Stimulated activated memory B cell treated with anti-CD40 and anti-IgM and Interleukin-4, amounts not matched to agents 10 μg/mL and 1 μg/mL and 100 μg/mL, for 72 hours (primary cell): ENCODE measurements around the gene TMEM109.

Experiments
- ATAC-seq: fragments of 150-1000 bp; cut with Tn5 transposase; 2 replicates; pipeline ENCODE4 v1.10.0; 2021
- H3K27ac Mint-ChIP-seq: one replicate; pipeline ENCODE4 v1.8.0; 2022; ENCODE audit warnings: mild to moderate bottlenecking, mixed read lengths
- H3K27me3 Mint-ChIP-seq: one replicate; pipeline ENCODE4 v1.8.0; 2022; ENCODE audit warnings: mixed read lengths
- H3K36me3 Mint-ChIP-seq: one replicate; pipeline ENCODE4 v1.8.0; 2022; ENCODE audit warnings: mixed read lengths
- H3K4me1 Mint-ChIP-seq: one replicate; pipeline ENCODE4 v1.8.0; 2022; ENCODE audit warnings: mixed read lengths
- H3K4me3 Mint-ChIP-seq: one replicate; pipeline ENCODE4 v1.8.0; 2022; ENCODE audit warnings: mild to moderate bottlenecking, moderate library complexity, mixed read lengths
- H3K9me3 Mint-ChIP-seq: one replicate; pipeline ENCODE4 v1.8.0; 2022; ENCODE audit warnings: mixed read lengths

TMEM109 gene

DNA sequence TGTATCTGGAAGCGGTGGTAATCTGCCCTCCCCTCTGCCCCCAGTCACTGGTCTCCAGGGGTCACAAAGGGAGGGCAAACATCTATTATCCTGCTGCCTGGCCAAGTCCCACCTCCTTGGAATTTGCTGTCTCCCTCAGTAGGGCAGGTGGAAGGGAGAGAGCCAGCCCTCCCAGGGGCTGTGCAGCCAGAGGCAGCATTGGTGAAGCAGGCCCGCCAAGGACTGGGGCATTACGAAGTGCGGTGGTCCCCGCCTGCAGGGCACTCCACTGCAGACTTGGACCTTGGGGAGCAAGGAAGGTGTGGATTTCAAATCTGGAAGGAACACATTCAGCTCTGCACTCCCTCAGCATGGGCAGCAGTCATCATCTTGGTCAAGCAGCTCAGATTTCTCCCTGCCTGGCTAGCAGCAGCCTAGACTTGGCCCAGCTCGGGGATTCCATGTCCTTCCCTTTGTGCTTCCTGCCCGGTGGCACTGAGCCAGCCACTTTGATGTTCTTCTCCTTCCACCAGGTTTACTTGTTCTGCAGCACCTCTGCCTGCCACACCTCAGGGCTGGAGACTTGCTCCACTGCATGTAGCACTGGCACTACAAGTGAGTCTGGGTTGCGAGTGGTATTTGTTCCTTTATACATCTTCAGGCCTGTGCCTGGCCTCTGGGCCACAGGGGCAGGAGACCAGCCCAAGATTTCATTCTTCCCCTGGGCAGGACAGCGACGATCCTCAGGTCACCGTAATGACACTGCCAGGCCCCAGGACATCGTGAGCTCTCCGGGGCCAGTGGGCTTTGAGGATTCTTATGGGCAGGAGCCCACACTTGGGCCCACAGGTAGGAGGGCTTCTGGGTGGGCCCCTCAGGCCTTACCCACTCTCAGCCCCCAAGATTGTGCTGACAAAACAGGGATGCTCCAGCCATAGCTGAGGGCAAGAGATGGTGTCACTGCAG lies 39.3 kb upstream of the TMEM109 start:
- H3K36me3 Mint-ChIP-seq: peaks cover 6% of the 10 kb centered on the region
- H3K27me3 Mint-ChIP-seq: peaks cover 9% of the 10 kb centered on the region
- H3K4me3 Mint-ChIP-seq: no peak overlapping the region
- no peaks in the 10 kb centered on the region for H3K9me3 Mint-ChIP-seq
- ATAC-seq: no peak
- H3K4me1 Mint-ChIP-seq: no peaks in the 10 kb centered on the region
- no peak overlapping the region for H3K27ac Mint-ChIP-seq

DNA sequence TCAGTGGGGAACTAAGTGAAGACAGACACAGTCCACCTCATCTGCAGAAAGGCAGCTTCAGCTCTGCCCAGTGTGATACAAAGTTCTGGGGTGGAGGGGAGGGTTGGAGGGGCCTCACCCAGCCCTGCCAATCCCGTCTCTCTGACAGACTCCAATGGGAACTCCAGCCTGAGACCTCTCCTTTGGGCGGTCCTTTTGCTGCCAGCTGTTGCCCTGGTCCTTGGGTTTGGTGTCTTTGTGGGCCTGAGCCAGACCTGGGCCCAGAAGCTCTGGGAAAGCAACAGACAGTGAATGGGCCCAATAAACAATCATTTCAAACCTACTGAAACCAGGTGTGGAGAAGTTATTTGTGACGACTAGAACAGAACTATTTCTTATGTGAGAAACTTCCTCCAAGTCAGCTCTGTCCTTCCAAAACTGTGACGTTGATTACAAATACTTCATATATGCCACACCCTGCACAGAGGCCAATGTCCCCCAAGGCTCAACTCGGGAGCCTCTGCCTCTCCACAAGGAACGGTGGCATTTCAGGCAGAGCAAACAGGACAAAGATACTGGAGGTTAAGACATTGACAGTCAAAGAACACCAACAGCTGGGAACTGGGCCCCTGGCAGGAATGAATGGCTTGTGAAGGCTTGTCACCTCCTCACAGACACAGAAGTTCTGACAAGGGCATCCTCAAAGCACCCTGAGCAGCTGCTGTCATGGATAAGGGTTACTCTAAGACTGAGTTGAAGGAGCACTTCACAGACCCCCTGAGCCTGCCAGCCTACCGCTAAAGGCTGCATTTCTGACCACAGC lies 38.4 kb upstream of the TMEM109 start:
- no peak overlapping the region for H3K27ac Mint-ChIP-seq
- no peaks in the 10 kb centered on the region for H3K4me1 Mint-ChIP-seq
- no peak for ATAC-seq
- no peaks in the 10 kb centered on the region for H3K9me3 Mint-ChIP-seq
- peaks cover 8% of the 10 kb centered on the region for H3K36me3 Mint-ChIP-seq
- peaks cover 8% of the 10 kb centered on the region for H3K27me3 Mint-ChIP-seq
- H3K4me3 Mint-ChIP-seq: no peak overlapping the region

DNA sequence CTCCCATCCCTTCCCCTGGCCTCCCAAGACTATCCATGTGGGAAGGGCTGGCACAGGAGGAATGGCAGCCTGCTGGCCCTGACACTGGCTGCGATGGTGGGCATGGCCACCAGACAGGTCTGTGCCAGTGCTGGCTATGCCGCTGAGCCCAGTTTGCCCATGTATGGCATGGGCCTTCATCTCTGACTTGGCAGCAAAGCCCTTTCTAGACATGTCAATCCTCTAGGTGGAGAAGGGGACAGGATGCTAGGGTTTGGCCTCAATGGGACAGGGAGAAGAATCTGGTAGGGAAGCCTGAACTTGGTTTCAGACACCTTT lies 37.8 kb upstream of the TMEM109 start:
- H3K36me3 Mint-ChIP-seq: peaks cover 13% of the 10 kb centered on the region
- H3K4me1 Mint-ChIP-seq: no peaks in the 10 kb centered on the region
- H3K27me3 Mint-ChIP-seq: peaks cover 2% of the 10 kb centered on the region
- no peak for ATAC-seq
- no peak overlapping the region for H3K27ac Mint-ChIP-seq
- H3K9me3 Mint-ChIP-seq: no peaks in the 10 kb centered on the region
- H3K4me3 Mint-ChIP-seq: no peak overlapping the region

DNA sequence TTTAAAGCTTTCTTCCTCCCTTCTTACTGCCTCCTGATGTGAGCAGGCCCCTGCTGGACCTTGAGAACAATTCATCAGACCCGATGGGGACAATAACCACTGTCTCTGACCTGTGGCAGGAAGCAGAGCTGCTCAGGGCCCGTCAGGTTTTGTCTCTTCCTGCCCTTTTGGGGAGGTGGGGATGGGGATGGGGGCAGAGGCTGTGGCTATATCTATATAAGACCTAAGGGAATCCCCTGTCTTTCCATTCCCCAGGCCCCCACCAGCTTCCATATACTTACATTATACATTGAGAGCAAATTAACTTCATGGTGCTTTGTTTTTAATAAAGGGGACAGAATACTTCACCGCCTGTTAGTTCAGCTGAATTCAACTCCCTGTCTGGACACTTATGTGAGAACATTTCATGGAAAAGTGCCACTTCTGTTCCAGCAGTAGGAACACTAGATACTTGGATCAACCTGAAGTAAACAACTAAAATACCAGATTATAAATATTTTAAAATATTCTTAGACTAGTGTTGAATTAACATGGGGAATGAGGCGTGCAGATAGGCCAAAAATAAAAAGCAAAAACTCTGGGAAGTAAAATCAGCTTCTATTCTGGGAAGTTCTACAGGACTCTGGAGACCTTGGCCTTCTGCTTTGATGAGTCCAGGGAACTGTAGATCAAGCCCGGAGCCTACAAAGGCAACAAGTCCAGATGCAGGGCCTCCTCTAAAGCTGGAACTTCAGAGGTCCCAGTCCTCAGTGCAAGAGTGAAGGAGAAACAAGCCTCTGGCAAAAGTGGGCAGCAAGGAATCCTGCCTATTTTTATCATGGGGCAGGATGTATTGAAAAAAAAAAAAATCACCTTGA lies 35.5 kb upstream of the TMEM109 start:
- ATAC-seq: no peak
- no peaks in the 10 kb centered on the region for H3K4me1 Mint-ChIP-seq
- peaks cover 37% of the 10 kb centered on the region for H3K36me3 Mint-ChIP-seq
- no peak overlapping the region for H3K4me3 Mint-ChIP-seq
- H3K9me3 Mint-ChIP-seq: no peaks in the 10 kb centered on the region
- no peak overlapping the region for H3K27ac Mint-ChIP-seq
- no peaks in the 10 kb centered on the region for H3K27me3 Mint-ChIP-seq

DNA sequence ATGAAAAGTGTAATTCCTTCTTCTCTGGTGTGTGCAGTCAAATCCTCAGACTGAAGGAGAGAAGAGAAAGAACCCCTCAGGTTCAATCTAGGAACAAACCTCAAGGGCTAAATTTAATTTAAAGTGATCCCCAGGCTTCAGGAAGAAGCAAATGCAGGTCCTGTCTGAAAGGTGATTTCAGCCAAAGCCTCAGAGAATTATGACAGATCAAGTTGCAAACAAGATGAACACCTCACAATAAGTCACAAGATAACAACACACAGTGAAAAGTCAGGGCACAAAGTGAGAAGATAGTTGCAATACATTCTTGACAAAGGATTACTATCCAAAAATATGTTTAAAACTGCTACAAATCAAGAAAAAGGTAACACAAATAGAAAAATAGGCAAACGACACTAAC lies 34.9 kb upstream of the TMEM109 start:
- Mint-ChIP-seq H3K9me3 (no peaks in the 10 kb centered on the region), H3K4me1 (peaks cover 4% of the 10 kb centered on the region), H3K36me3 (peaks cover 43% of the 10 kb centered on the region), H3K4me3 (no peak overlapping the region), H3K27ac (no peak overlapping the region), H3K27me3 (no peaks in the 10 kb centered on the region)
- no peak for ATAC-seq

DNA sequence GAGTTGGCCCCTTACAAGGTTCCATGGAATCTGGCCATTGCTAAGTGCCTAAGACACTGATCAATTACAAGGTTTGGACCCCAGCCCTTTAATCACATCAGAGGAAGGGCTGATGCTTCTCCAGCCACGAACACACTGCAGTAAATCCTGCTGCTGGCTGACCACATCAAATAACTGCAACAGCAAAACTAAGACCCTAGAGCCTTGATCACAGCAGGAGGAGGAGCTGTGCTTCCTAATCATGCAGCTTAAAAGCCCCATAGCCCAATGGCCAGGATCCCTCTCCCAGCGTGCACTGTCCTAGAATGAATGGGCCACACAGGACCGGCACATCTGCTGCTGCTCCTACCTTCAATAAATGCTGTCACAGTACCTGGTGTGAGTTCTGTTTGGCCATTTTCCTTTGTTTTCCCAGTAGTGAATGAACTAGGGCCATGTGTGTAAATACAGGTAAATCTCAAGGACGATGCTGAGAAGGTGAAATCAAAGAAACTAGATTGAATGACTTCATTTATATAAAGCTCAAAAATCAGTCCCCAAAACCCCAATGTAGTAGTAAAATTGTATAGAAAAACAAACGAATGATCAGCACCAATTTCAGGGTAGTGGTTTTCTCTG lies 33.9 kb upstream of the TMEM109 start:
- H3K27me3 Mint-ChIP-seq: no peaks in the 10 kb centered on the region
- H3K27ac Mint-ChIP-seq: no peak overlapping the region
- H3K36me3 Mint-ChIP-seq: peaks cover 48% of the 10 kb centered on the region
- H3K4me3 Mint-ChIP-seq: no peak overlapping the region
- H3K4me1 Mint-ChIP-seq: peaks cover 6% of the 10 kb centered on the region
- H3K9me3 Mint-ChIP-seq: no peaks in the 10 kb centered on the region
- ATAC-seq: no peak

DNA sequence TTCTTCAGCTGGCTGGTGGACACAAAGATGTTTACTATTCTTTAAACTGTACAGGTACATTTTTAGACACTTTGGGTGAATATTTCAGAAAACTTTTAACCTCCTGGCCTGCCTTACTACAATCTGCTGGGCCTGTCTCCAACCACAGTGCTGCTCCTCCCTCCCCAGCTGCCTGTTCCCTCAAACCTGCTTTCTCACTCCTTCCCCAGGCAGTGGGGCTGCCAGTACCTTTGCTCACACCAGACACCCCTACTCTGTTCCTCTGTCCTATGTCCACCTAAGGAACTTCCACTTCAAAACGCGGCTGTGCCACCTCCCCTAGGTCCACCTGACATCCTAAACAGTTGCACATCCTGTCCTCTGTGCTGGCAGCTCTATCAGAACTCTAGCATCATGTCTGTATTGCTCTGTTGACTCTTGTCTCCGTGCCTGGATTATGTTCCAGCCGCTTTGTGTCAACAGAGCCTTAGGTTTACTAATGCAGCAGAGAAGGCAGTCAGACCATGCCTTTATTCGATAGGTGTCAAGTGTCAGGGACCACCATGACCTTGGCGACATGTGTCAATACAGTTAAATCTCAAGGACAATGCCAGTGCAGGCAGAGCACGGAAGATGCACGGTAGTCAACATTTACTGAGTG lies 33.2 kb upstream of the TMEM109 start:
- H3K36me3 Mint-ChIP-seq: peaks cover 54% of the 10 kb centered on the region

DNA sequence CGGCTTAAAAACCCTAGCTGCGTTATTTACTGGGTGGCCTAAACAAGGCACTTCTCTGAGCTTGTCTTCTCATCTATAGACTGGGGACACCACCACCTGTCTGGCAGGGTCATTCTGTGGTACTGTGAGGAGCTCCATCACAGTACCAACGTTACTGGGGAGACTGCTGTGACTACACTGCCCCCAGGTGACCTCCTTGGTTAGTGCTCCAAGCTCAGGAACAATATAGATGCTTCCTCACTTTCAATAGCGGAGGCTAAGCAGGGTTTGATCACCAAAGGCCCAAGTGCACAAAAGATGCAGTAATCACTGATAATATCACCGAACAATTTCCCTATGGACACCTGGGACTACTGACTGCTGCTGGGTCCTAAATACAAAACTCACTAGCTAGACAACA lies 26.4 kb upstream of the TMEM109 start:
- ATAC-seq: peak; percentile 65
- Mint-ChIP-seq H3K36me3 (peaks cover 49% of the 10 kb centered on the region), H3K9me3 (no peaks in the 10 kb centered on the region), H3K4me3 (no peak overlapping the region), H3K27ac (no peak overlapping the region), H3K4me1 (peaks cover 6% of the 10 kb centered on the region), H3K27me3 (no peaks in the 10 kb centered on the region)

More for the DNA sequence above, 33.2 kb upstream of the TMEM109 start:
- H3K4me3 Mint-ChIP-seq: no peak overlapping the region
- no peak for ATAC-seq
- no peak overlapping the region for H3K27ac Mint-ChIP-seq
- H3K4me1 Mint-ChIP-seq: peaks cover 6% of the 10 kb centered on the region
- H3K27me3 Mint-ChIP-seq: no peaks in the 10 kb centered on the region
- no peaks in the 10 kb centered on the region for H3K9me3 Mint-ChIP-seq

DNA sequence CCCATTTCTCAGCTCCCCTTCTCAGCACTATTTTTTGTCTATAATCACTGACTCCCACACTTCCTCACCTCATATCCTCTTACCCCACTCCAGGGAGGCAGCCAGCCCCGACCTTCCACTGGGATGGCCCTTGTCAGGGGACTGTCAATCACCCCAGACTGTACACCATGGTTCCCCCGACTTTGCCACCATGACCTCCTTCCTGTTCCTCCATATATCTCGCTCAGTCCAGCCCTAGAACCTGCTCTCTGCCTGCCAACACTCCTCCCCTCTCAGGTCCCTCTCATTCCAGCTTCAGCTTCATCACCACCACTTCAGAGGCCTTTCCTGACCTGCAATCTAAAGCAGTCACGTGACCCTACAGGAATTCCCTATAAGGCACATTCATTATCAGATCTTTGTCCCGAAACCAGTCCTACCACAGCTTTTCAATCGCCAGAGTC lies 24.1 kb upstream of the TMEM109 start:
- Mint-ChIP-seq H3K9me3 (no peaks in the 10 kb centered on the region), H3K36me3 (peaks cover 45% of the 10 kb centered on the region), H3K4me1 (no peaks in the 10 kb centered on the region), H3K27me3 (no peaks in the 10 kb centered on the region), H3K4me3 (no peak overlapping the region), H3K27ac (no peak overlapping the region)
- no peak for ATAC-seq

DNA sequence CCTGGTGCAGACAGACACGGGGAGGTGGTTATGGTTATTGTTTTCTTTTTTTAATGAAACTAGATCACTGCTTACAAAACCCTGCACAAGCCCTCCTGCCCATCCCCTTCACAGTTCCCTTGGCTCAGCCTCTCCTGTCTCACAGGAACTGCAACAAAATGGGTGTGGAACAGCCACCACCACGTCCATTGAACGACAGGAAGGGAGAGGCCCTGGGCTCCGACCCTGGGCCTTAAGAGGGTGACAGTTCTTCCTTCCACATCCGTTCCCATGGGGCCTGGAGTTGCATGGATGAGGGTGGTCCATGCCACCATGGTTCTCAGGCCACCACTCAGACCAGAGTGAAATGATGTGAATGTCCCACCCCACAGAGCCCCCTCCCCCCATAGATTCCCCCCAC lies 23.3 kb upstream of the TMEM109 start:
- H3K27me3 Mint-ChIP-seq: no peaks in the 10 kb centered on the region
- no peak overlapping the region for H3K27ac Mint-ChIP-seq
- H3K9me3 Mint-ChIP-seq: no peaks in the 10 kb centered on the region
- H3K4me1 Mint-ChIP-seq: no peaks in the 10 kb centered on the region
- ATAC-seq: no peak
- no peak overlapping the region for H3K4me3 Mint-ChIP-seq
- H3K36me3 Mint-ChIP-seq: peaks cover 45% of the 10 kb centered on the region

DNA sequence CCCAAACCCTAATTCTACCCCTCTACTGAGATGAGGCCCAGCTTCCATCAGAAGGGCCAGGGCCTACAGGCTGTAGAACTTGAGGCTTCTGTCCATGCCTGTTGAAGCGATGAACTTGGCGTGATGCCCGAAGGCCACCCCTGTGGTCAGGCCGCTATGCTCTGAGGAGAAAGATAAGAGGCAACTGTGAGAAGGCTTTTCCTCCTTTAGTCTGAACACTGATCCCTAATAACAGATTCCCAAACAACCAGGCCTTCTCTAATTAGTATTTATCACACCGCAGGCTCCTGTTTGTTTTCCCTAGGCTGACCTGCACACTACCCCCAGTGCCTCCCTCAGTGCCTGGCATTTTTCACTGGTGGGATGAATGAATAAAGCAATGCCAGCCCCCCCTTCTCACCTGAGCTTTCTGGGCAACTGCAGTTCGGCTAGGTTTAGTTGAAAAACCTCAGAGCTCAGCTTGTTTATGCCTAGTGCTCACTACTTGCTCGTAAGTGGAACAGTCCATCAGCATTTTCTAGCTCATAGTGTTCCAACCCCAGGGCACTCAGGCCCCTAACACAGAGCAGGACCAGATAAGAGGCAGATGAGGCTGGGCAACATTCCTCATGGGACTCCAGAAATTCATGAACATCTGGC lies 22.7 kb upstream of the TMEM109 start:
- Mint-ChIP-seq H3K27me3 (no peaks in the 10 kb centered on the region), H3K4me3 (no peak overlapping the region), H3K9me3 (no peaks in the 10 kb centered on the region), H3K4me1 (no peaks in the 10 kb centered on the region), H3K27ac (no peak overlapping the region), H3K36me3 (peaks cover 46% of the 10 kb centered on the region)
- ATAC-seq: no peak

DNA sequence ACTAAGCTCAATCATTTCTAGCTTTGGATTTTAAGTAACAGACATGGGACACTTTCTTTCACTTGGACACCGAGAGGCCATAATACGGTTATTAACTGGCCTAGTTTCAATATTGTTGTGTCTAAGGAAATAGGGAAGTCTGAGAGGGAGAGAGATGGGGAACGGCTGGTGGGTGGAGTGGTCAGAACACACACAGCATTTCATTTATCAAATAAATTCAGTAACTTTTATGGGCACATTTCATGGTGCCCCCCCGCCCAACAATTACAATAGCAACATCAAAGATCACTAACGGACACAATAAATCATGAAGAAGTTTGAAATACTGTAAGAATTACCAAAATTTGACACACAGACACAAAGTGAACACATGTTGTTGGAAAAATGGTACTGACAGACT lies 18.3 kb upstream of the TMEM109 start:
- H3K27ac Mint-ChIP-seq: no peak overlapping the region

DNA sequence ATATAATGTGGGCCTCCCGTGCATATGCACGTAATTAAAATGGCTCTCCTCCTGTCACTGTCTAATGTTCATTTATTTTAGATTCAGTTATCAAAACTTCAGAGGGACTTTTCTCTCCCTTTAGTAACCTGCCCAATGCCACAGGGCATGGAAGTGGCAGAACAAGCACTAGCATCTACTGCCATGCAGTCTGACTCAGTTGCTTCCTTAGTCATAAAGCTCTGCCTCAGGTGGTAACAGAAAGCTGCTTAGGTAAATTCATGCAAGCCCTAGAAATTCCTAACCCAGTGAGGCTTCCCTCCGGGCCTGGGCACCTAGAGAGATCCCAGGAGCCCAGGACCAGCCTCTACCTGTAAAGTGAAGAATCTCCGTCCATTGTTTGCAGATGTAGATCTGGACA lies 16.5 kb upstream of the TMEM109 start:
- no peaks in the 10 kb centered on the region for H3K9me3 Mint-ChIP-seq
- no peaks in the 10 kb centered on the region for H3K27me3 Mint-ChIP-seq
- peak overlapping the region; percentile 72 for H3K27ac Mint-ChIP-seq
- peaks cover 21% of the 10 kb centered on the region for H3K4me1 Mint-ChIP-seq
- H3K36me3 Mint-ChIP-seq: peaks cover 67% of the 10 kb centered on the region
- H3K4me3 Mint-ChIP-seq: no peak overlapping the region
- no peak for ATAC-seq

More for the DNA sequence above, 18.3 kb upstream of the TMEM109 start:
- Mint-ChIP-seq H3K4me3 (no peak overlapping the region), H3K9me3 (no peaks in the 10 kb centered on the region), H3K27me3 (no peaks in the 10 kb centered on the region), H3K4me1 (peaks cover 21% of the 10 kb centered on the region), H3K36me3 (peaks cover 72% of the 10 kb centered on the region)
- no peak for ATAC-seq
